ENCODE results near the gene POLR3B. TPM values are rescaled to one million over a fixed set of nuclear protein-coding genes. Genes with fewer than 3 reads are reported as not detected.

Gene POLR3B
- total and polyA plus RNA-seq, 2 of the 13 experiments (the other 11 are each of a cell fraction or from before 2014, with no cell fraction given), result 4.8 to 13.1 TPM

DNA sequence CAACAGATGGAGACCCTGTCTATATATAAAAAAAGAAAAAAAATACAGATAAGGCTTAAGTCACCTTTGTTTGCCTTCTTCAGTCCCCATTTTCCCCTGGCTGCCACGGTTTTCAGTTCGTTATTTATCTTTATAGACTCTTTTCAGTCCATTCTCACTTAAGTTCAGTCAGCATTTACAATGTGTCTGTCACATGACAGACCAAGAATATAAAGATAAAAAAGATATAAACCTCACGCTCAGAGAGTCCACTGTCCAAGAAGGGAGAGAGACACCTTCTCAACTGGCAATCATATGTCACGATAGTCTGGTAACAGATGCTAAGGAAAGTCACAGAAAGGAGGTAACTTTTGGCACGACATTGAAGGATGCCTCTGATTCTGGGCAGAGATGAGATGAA lies 13.4 kb upstream of the POLR3B start:
- H3K36me3 ChIP-seq (replicated peaks in 1 of 2; ENCODE audit: control insufficient read depth in 1 of 2, insufficient read depth in 2 of 2, low read length in 2 of 2), result no peaks in the 10 kb centered on the region
- H3K4me1 ChIP-seq (ENCODE audit: insufficient read depth, low read length), result peaks cover 20% of the 10 kb centered on the region
- no TSS peak for BruUV-seq (replicated peaks)
- ChIA-PET POLR2A (no interaction called here), CTCF (ENCODE audit: low intra/inter-chr PET ratio, low total read pairs) (interaction anchor here (3.6 kb wide), 1 partner anchor 117 kb away, joined by 24 read pairs; no protein-coding TSS in a partner anchor)
- H3K27me3 ChIP-seq (ENCODE audit: control insufficient read depth in 1 of 2, insufficient read depth in 2 of 2, low read length in 2 of 2), result no peaks in the 10 kb centered on the region
- no peak overlapping the region for H3K4me3 ChIP-seq (replicated peaks in 1 of 3; ENCODE audit: insufficient read depth in 1 of 3, low read depth in 2 of 3, low read length in 3 of 3)
- no peaks in the 10 kb centered on the region for H3K79me2 ChIP-seq (ENCODE audit: insufficient read depth, low read length)
- H4K20me1 ChIP-seq (ENCODE audit: insufficient read depth, low read length), result no peaks in the 10 kb centered on the region
- ATAC-seq (no peak), FAIRE-seq (no peak), DNase-seq (ENCODE audit: low spot score) (no peak)
- TF ChIP-seq ZNF850 (CRISPR knock-in tag; conservative IDR thresholded peaks at IDR 0.05) (no peak), ZNF713 (CRISPR knock-in tag; IDR thresholded peaks at IDR 0.05) (no peak), NCOR1 (IDR thresholded peaks at IDR 0.05; ENCODE audit: borderline replicate concordance, low read length) (no peak), ZNF207 (IDR thresholded peaks at IDR 0.05; ENCODE audit: borderline replicate concordance) (no peak)
- TF ChIP-seq, protein P1, sequence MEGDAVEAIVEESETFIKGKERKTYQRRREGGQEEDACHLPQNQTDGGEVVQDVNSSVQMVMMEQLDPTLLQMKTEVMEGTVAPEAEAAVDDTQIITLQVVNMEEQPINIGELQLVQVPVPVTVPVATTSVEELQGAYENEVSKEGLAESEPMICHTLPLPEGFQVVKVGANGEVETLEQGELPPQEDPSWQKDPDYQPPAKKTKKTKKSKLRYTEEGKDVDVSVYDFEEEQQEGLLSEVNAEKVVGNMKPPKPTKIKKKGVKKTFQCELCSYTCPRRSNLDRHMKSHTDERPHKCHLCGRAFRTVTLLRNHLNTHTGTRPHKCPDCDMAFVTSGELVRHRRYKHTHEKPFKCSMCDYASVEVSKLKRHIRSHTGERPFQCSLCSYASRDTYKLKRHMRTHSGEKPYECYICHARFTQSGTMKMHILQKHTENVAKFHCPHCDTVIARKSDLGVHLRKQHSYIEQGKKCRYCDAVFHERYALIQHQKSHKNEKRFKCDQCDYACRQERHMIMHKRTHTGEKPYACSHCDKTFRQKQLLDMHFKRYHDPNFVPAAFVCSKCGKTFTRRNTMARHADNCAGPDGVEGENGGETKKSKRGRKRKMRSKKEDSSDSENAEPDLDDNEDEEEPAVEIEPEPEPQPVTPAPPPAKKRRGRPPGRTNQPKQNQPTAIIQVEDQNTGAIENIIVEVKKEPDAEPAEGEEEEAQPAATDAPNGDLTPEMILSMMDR (CRISPR knock-in tag; IDR thresholded peaks at IDR 0.05), result no peak
- TF ChIP-seq, protein P2, sequence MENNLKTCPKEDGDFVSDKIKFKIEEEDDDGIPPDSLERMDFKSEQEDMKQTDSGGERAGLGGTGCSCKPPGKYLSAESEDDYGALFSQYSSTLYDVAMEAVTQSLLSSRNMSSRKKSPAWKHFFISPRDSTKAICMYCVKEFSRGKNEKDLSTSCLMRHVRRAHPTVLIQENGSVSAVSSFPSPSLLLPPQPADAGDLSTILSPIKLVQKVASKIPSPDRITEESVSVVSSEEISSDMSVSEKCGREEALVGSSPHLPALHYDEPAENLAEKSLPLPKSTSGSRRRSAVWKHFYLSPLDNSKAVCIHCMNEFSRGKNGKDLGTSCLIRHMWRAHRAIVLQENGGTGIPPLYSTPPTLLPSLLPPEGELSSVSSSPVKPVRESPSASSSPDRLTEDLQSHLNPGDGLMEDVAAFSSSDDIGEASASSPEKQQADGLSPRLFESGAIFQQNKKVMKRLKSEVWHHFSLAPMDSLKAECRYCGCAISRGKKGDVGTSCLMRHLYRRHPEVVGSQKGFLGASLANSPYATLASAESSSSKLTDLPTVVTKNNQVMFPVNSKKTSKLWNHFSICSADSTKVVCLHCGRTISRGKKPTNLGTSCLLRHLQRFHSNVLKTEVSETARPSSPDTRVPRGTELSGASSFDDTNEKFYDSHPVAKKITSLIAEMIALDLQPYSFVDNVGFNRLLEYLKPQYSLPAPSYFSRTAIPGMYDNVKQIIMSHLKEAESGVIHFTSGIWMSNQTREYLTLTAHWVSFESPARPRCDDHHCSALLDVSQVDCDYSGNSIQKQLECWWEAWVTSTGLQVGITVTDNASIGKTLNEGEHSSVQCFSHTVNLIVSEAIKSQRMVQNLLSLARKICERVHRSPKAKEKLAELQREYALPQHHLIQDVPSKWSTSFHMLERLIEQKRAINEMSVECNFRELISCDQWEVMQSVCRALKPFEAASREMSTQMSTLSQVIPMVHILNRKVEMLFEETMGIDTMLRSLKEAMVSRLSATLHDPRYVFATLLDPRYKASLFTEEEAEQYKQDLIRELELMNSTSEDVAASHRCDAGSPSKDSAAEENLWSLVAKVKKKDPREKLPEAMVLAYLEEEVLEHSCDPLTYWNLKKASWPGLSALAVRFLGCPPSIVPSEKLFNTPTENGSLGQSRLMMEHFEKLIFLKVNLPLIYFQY (CRISPR knock-in tag; IDR thresholded peaks at IDR 0.05; ENCODE audit: borderline replicate concordance), result no peak
- TF ChIP-seq, protein P3, sequence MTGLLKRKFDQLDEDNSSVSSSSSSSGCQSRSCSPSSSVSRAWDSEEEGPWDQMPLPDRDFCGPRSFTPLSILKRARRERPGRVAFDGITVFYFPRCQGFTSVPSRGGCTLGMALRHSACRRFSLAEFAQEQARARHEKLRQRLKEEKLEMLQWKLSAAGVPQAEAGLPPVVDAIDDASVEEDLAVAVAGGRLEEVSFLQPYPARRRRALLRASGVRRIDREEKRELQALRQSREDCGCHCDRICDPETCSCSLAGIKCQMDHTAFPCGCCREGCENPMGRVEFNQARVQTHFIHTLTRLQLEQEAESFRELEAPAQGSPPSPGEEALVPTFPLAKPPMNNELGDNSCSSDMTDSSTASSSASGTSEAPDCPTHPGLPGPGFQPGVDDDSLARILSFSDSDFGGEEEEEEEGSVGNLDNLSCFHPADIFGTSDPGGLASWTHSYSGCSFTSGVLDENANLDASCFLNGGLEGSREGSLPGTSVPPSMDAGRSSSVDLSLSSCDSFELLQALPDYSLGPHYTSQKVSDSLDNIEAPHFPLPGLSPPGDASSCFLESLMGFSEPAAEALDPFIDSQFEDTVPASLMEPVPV (CRISPR knock-in tag; IDR thresholded peaks at IDR 0.05), result no peak
- intact Hi-C loops (cut with micrococcal nuclease; ENCODE audit: unreplicated experiment), result loop anchor here (10.0 kb wide), 1 partner anchor 919 kb away; no protein-coding TSS in a partner anchor
- H3K4me2 ChIP-seq (ENCODE audit: low read depth, low read length), result no peak overlapping the region
- no peak overlapping the region for H3K27ac ChIP-seq (ENCODE audit: extremely low read length, insufficient read depth, low read length)
- in situ Hi-C loops (cut with HindIII; ENCODE audit: extremely low pct_ligation_motif_present, low pct_unique_long_range_greater_than_20kb), result loop anchor here (5.0 kb wide), 1 partner anchor 117 kb away; no protein-coding TSS in a partner anchor
- H3K9me3 ChIP-seq (ENCODE audit: low read length), result no peaks in the 10 kb centered on the region
- H2AFZ ChIP-seq (ENCODE audit: low read length), result no peak overlapping the region
- H3K9ac ChIP-seq (ENCODE audit: insufficient read depth, low read depth, low read length), result no peak overlapping the region
- WGBS (ENCODE audit: low lambda C conversion rate), result 90% methylated on average over 5 of the region's 5 CpGs
